Psoas muscle (tissue), 8 donors: Measurements from ENCODE around the gene HOMER2. TPM values are rescaled to one million over a fixed set of nuclear protein-coding genes. Genes with fewer than 3 reads are reported as not detected.

Experiments used
- ATAC-seq, 4 donors: fragments of 200-7000 bp; cut with Tn5 transposase; one replicate each; pipeline ENCODE4 v1.9.1; 2020; ENCODE audit warnings: moderate library complexity in 3 of 4, mild to moderate bottlenecking in 2 of 4
- DNase-seq, 2 donors: peaks; one replicate each; pipeline ENCODE4 v3.0.0-alpha.2; 2020
- H3K27ac ChIP-seq: fragments of 200-600 bp; one replicate; pipeline ENCODE4 v1.8.0; 2022
- H3K27me3 ChIP-seq, 3 donors: fragments of 200-600 bp in 1 of 3; one replicate each; pipeline versions ENCODE4 v1.6.1 to v1.8.0; 2013 to 2022; ENCODE audit warnings: low read length in 2 of 3, mild to moderate bottlenecking in 2 of 3, moderate library complexity in 1 of 3; ENCODE audit not compliant: insufficient read depth in 3 of 3
- H3K36me3 ChIP-seq, 2 donors: fragments of 200-600 bp in 1 of 2; one replicate each; pipeline versions ENCODE4 v1.6.1 to v1.8.0; 2013 to 2022; ENCODE audit warnings: low read depth in 1 of 2, mild to moderate bottlenecking in 1 of 2, moderate library complexity in 1 of 2; ENCODE audit not compliant: insufficient read depth in 1 of 2
- H3K4me1 ChIP-seq: fragments of 200-600 bp; one replicate; pipeline ENCODE4 v1.8.0; 2022
- H3K4me3 ChIP-seq: fragments of 200-600 bp; one replicate; pipeline ENCODE4 v1.8.0; 2022; ENCODE audit warnings: mild to moderate bottlenecking
- H3K9me3 ChIP-seq: fragments of 200-600 bp; one replicate; pipeline ENCODE4 v1.8.0; 2022
- WGBS, 3 donors: extraction: QIAGEN DNeasy Blood & Tissue Kit; methylation state at CpG; one replicate each; pipeline versions ENCODE4 v1.1.6 to v1.1.7; 2013; 5-methylcytosine and 5-hydroxymethylcytosine counted together
- intact Hi-C, 2 donors: fragments of 100-400 bp; cut with DNase I; formaldehyde crosslinking; loops; one replicate each; pipeline versions ENCODE4 v1.11.0 to v1.14.2; 2022
- polyA plus RNA-seq, 3 donors: library from polyadenylated mRNA; stranded (reverse); fragments of 200-250 nt; gene quantifications; one replicate each; pipeline ENCODE4 v1.2.3, GENCODE V29; 2013
- total RNA-seq, 4 donors: library from RNA; stranded (reverse); fragmentation: NEBNext Ultra II Directional in 2 of 4; extraction: Animal tissue kit (Norgen Biotek cat#: 25700) in 2 of 4; gene quantifications; one replicate each; pipeline versions ENCODE4 v1.2.1 to v1.2.4, GENCODE V29; 2021 to 2023
- TF ChIP-seq, protein P1 (sequence below): fragments of 200-600 bp; IDR thresholded peaks from one replicate; pipeline ENCODE4 v1.8.0; 2022; ENCODE audit warnings: antibody characterized with exemption
- donor health status: healthy with polysubstance abuse.
- donor health status: DM: no; HTN: no; CAD: no; lungs with moderate emphysema.
- donor health status: Bipolar disorder and iron deficiency.
- donor health status: healthy.
- donor health status: DM: yes; HTN: yes; CAD: no.
- donor health status: DM: no; HTN: no; CAD: no.
- donor health status: DM: no; HTN: no; CAD: no.
- donor health status: DM: yes; HTN: yes; CAD: no.

HOMER2 gene
- total and polyA plus RNA-seq, 7 donors, result 27.2 to 119 (median 53.9) TPM

DNA sequence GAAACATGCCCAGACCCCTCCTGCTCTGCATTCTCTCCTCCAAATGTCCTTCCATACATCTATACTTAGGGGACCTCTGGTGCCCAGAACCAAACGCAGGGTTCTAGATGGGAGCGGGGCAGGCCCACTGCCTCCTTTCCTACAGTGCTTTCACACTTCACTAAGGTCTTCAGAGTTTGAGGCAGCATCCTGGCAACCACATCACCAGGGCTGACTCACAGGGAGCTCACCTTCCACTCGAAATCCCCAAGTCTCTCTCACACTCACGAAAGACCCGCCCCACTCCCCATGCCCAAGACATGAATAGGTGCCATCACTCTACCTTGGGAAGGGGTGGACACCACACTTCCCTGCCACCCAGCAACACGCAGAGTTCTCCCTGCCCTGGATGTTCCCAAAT, 18.9 kb downstream of the HOMER2 start:
- peaks cover 32% of the 10 kb centered on the region for H3K4me1 ChIP-seq
- no peaks in the 10 kb centered on the region for H3K27me3 ChIP-seq
- DNase-seq (no peak), ATAC-seq (no peak)
- 83 to 91% (median 84%) methylated on average over 6 of the region's 6 CpGs for WGBS, 3 donors
- TF ChIP-seq, protein P1, sequence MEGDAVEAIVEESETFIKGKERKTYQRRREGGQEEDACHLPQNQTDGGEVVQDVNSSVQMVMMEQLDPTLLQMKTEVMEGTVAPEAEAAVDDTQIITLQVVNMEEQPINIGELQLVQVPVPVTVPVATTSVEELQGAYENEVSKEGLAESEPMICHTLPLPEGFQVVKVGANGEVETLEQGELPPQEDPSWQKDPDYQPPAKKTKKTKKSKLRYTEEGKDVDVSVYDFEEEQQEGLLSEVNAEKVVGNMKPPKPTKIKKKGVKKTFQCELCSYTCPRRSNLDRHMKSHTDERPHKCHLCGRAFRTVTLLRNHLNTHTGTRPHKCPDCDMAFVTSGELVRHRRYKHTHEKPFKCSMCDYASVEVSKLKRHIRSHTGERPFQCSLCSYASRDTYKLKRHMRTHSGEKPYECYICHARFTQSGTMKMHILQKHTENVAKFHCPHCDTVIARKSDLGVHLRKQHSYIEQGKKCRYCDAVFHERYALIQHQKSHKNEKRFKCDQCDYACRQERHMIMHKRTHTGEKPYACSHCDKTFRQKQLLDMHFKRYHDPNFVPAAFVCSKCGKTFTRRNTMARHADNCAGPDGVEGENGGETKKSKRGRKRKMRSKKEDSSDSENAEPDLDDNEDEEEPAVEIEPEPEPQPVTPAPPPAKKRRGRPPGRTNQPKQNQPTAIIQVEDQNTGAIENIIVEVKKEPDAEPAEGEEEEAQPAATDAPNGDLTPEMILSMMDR, result no peak
- intact Hi-C loops, result no loop called here
- H3K36me3 ChIP-seq, result no peaks in the 10 kb centered on the region
- H3K4me3 ChIP-seq, result no peak overlapping the region
- no peak overlapping the region for H3K27ac ChIP-seq
- H3K9me3 ChIP-seq, result no peaks in the 10 kb centered on the region

- no peak for DNase-seq
- Histone ChIP-seq H3K36me3 (no peaks in the 10 kb centered on the region), H3K27me3 (no peaks in the 10 kb centered on the region), H3K27ac (peak overlapping the region; percentile 36), H3K4me3 (no peak overlapping the region), H3K4me1 (peaks cover 9% of the 10 kb centered on the region), H3K9me3 (no peaks in the 10 kb centered on the region)
- intact Hi-C loops, result no loop called here
- TF ChIP-seq, protein P1, result no peak
- WGBS, 3 donors, result 36 to 60% (median 48%) methylated on average over 1 to 2 of the region's 3 CpGs
- ATAC-seq, result peak in 1 of 4 donors; percentile 8
These were observed 21.3 kb downstream of the HOMER2 start for GRCh38 chr15:82931221-82931620.

DNA sequence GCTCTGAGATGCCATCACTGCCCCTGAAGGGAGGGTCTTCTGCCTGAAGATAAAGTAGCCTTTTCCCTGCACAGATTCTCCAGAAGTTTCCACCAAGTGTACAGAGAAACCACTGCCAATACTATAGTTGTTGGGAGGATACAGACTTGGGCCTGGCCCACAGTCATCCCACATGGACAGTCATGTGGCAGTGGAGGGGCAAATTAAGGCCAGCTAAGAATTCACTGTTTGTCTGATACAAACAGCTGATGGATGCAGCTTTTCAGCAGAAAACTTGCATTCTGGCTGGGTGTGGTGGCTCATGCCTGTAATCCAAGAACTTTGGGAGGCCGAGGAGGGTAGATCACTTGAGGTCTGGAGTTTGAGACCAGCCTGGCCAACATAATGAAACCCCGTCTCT, 22.1 kb downstream of the HOMER2 start:
- Histone ChIP-seq H3K9me3 (no peaks in the 10 kb centered on the region), H3K36me3 (no peaks in the 10 kb centered on the region), H3K27ac (no peak overlapping the region), H3K4me3 (no peak overlapping the region), H3K4me1 (peaks cover 5% of the 10 kb centered on the region), H3K27me3 (no peaks in the 10 kb centered on the region)
- DNase-seq (no peak), ATAC-seq (no peak)
- TF ChIP-seq, protein P1, result no peak
- intact Hi-C loops, result no loop called here
- 50 to 88% (median 50%) methylated on average over 2 of the region's 2 CpGs for WGBS, 3 donors

GRCh38 chr15:82928711-82929110, 23.8 kb downstream of the HOMER2 start:
- no peak overlapping the region for H3K4me3 ChIP-seq
- DNase-seq (no peak), ATAC-seq (no peak)
- peaks cover 5% of the 10 kb centered on the region for H3K4me1 ChIP-seq
- TF ChIP-seq, protein P1, result no peak
- H3K27ac ChIP-seq, result no peak overlapping the region
- no peaks in the 10 kb centered on the region for H3K36me3 ChIP-seq
- 63 to 73% (median 67%) methylated on average over 2 of the region's 2 CpGs for WGBS, 3 donors
- H3K27me3 ChIP-seq, result no peaks in the 10 kb centered on the region
- no peaks in the 10 kb centered on the region for H3K9me3 ChIP-seq
- intact Hi-C loops, result no loop called here

DNA sequence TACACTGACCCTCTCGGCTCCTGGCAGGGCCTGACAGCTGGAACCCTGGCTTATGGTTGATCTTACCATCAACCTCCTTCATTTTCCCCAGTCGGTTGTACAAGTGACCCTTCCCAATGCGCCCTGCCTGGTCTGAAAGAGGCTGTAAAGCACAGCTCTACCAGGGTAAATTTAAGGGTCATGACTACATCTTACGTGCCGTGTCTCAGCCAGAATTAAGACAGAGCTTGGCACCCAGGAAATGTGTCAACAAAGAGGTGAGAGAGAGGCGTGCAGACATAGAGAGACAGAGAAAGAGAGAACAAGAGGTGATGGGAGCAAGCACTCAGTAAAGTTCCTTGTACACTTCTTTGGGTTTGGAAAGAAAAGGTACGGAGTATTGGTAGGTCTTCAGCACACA, 28.8 kb downstream of the HOMER2 start:
- TF ChIP-seq, protein P1, result no peak
- 73 to 86% (median 73%) methylated on average over 7 of the region's 7 CpGs for WGBS, 3 donors
- ATAC-seq, result peak in 2 of 4 donors; percentile 56 to 72

More for the DNA sequence above, 28.8 kb downstream of the HOMER2 start:
- H3K4me1 ChIP-seq, result peaks cover 34% of the 10 kb centered on the region
- intact Hi-C loops, result no loop called here
- H3K4me3 ChIP-seq, result no peak overlapping the region
- peak overlapping the region; percentile 25 for H3K27ac ChIP-seq
- no peaks in the 10 kb centered on the region for H3K27me3 ChIP-seq
- no peaks in the 10 kb centered on the region for H3K36me3 ChIP-seq
- H3K9me3 ChIP-seq, result no peaks in the 10 kb centered on the region
- no peak for DNase-seq
